ENCODE results near the gene BTRC.

DNA sequence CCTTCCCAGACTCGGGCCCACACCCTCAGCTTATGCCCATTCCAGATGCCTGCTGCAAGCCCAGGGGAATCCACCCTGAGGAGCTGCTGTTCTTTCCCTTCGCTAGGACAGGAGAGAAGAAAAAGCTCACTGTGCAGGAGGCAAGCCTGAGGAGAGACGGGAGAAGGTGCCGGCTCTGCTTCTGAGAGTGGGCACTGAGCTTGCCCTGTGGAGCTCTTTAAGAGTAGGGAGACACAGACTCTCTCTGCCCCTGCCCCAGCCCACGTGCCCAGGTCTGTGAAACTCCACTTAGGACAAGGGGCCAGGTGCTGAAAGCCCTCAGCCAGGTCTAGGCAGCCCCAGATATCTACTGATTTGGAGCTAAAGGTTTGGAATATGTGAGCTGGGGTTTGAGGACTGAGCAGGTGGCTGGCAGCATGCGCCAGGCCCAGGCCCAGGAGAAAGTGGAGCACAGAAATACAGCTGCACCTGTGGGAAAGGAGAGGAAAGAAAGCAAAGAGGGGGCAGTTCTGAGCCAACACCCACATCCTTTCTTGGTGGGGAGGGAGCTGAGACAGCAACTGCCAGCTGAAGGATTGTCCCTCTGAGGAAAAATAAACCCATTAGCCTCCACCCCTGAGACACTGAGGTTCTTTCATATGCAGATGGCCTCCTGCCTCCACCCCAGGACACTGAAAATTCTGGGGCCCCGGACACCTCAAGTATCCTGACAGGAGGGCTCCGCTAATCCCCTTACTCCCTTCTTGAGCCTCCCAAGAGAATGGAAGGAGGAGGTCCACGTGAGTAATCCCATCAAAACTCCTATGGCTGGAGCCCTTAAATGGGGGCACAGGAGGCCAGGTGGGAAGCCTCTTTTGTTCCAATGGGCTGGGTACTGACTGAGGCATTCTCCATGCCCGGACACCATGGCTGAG, 226.8 kb downstream of the BTRC start:
- TF ChIP-seq, protein P1, sequence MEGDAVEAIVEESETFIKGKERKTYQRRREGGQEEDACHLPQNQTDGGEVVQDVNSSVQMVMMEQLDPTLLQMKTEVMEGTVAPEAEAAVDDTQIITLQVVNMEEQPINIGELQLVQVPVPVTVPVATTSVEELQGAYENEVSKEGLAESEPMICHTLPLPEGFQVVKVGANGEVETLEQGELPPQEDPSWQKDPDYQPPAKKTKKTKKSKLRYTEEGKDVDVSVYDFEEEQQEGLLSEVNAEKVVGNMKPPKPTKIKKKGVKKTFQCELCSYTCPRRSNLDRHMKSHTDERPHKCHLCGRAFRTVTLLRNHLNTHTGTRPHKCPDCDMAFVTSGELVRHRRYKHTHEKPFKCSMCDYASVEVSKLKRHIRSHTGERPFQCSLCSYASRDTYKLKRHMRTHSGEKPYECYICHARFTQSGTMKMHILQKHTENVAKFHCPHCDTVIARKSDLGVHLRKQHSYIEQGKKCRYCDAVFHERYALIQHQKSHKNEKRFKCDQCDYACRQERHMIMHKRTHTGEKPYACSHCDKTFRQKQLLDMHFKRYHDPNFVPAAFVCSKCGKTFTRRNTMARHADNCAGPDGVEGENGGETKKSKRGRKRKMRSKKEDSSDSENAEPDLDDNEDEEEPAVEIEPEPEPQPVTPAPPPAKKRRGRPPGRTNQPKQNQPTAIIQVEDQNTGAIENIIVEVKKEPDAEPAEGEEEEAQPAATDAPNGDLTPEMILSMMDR (IDR thresholded peaks at IDR 0.05), result no peak
- TF ChIP-seq POLR2A (IDR thresholded peaks at IDR 0.05), result no peak

All from lower leg skin (tissue), 3 donors.